ENCODE data around the gene PARVG.

Gene PARVG

GRCh38 chr22:44163536-44163935, 17.2 kb upstream of the PARVG start:
- Histone ChIP-seq H3K4me3 (ENCODE audit: low read depth in 1 of 2, low read length in 2 of 2) (no peak overlapping the region), H3K79me2 (ENCODE audit: insufficient read depth, low read length) (no peaks in the 10 kb centered on the region), H3K4me2 (ENCODE audit: insufficient read depth, low read length) (no peak overlapping the region), H2AFZ (ENCODE audit: low read depth, low read length) (no peak overlapping the region), H3K4me1 (ENCODE audit: insufficient read depth, low read length) (no peaks in the 10 kb centered on the region), H3K9ac (ENCODE audit: low read depth, low read length) (no peak overlapping the region), H4K20me1 (ENCODE audit: insufficient read depth, low read length) (peaks cover 4% of the 10 kb centered on the region; the same call in 1 of the 2 replicates), H3K9me3 (ENCODE audit: insufficient read depth, low read length, severe bottlenecking) (no peaks in the 10 kb centered on the region), H3K27me3 (ENCODE audit: insufficient read depth, low read length, poor library complexity) (no peaks in the 10 kb centered on the region), H3K27ac (ENCODE audit: low read length) (no peak overlapping the region), H3K36me3 (ENCODE audit: insufficient read depth, low read length) (no peaks in the 10 kb centered on the region)
- ATAC-seq (ENCODE audit: insufficient read depth, low read depth) = no peak
- DNase-seq = no peak
- TF ChIP-seq CTCF (IDR thresholded peaks at IDR 0.05; ENCODE audit: borderline replicate concordance, extremely low read depth, low read length, poor library complexity, severe bottlenecking) = no peak

GRCh38 chr22:44164031-44164430, 16.7 kb upstream of the PARVG start:
- Histone ChIP-seq H2AFZ (ENCODE audit: low read depth, low read length) (no peak overlapping the region), H3K79me2 (ENCODE audit: insufficient read depth, low read length) (no peaks in the 10 kb centered on the region), H4K20me1 (ENCODE audit: insufficient read depth, low read length) (peaks cover 4% of the 10 kb centered on the region; the same call in 1 of the 2 replicates), H3K9ac (ENCODE audit: low read depth, low read length) (no peak overlapping the region), H3K9me3 (ENCODE audit: insufficient read depth, low read length, severe bottlenecking) (no peaks in the 10 kb centered on the region), H3K4me3 (ENCODE audit: low read depth in 1 of 2, low read length in 2 of 2) (no peak overlapping the region), H3K4me2 (ENCODE audit: insufficient read depth, low read length) (no peak overlapping the region), H3K36me3 (ENCODE audit: insufficient read depth, low read length) (no peaks in the 10 kb centered on the region), H3K27ac (ENCODE audit: low read length) (no peak overlapping the region), H3K4me1 (ENCODE audit: insufficient read depth, low read length) (no peaks in the 10 kb centered on the region), H3K27me3 (ENCODE audit: insufficient read depth, low read length, poor library complexity) (no peaks in the 10 kb centered on the region)
- ATAC-seq (ENCODE audit: insufficient read depth, low read depth) = no peak
- no peak for DNase-seq
- no peak for TF ChIP-seq CTCF (IDR thresholded peaks at IDR 0.05; ENCODE audit: borderline replicate concordance, extremely low read depth, low read length, poor library complexity, severe bottlenecking)
- TF ChIP-seq EZH2 (IDR thresholded peaks at IDR 0.05; ENCODE audit: borderline replicate concordance, low read depth, low read length, severe bottlenecking) = no peak

- Histone ChIP-seq H3K9me3 (ENCODE audit: insufficient read depth, low read length, severe bottlenecking) (no peaks in the 10 kb centered on the region), H3K36me3 (ENCODE audit: insufficient read depth, low read length) (no peaks in the 10 kb centered on the region), H3K79me2 (ENCODE audit: insufficient read depth, low read length) (no peaks in the 10 kb centered on the region), H3K27ac (ENCODE audit: low read length) (no peak overlapping the region), H3K27me3 (ENCODE audit: insufficient read depth, low read length, poor library complexity) (no peaks in the 10 kb centered on the region), H2AFZ (ENCODE audit: low read depth, low read length) (no peak overlapping the region), H3K9ac (ENCODE audit: low read depth, low read length) (no peak overlapping the region), H3K4me3 (ENCODE audit: low read depth in 1 of 2, low read length in 2 of 2) (no peak overlapping the region), H3K4me2 (ENCODE audit: insufficient read depth, low read length) (no peak overlapping the region), H3K4me1 (ENCODE audit: insufficient read depth, low read length) (no peaks in the 10 kb centered on the region), H4K20me1 (ENCODE audit: insufficient read depth, low read length) (0 out of 2 replicates have a peak, but pooled peaks cover 4% of the 10 kb centered on the region)
- no peak for ATAC-seq (ENCODE audit: insufficient read depth, low read depth)
- TF ChIP-seq CTCF (IDR thresholded peaks at IDR 0.05; ENCODE audit: borderline replicate concordance, extremely low read depth, low read length, poor library complexity, severe bottlenecking) (no peak), EZH2 (IDR thresholded peaks at IDR 0.05; ENCODE audit: borderline replicate concordance, low read depth, low read length, severe bottlenecking) (no peak)
- DNase-seq = no peak
Observed at GRCh38 chr22:44165286-44165874, 15.3 kb upstream of the PARVG start.

Measured in DND-41 (cell line).